Mesenchymal stem cell (in vitro differentiated cells and primary cell): Measurements from ENCODE around the gene RPA1.
A peak's percentile ranks its signal among the peaks of the same experiment; 100 is the strongest.

Source experiments
- DNase-seq: peaks from one replicate; pipeline ENCODE4 v3.0.0-alpha.2; 2013
- H2AFZ ChIP-seq: one replicate; pipeline ENCODE4 v1.6.1; 2013; ENCODE audit warnings: low read depth, mild to moderate bottlenecking, control low read depth, inconsistent platforms, low read length, moderate library complexity
- H2AK5ac ChIP-seq: 2 replicates; pipeline ENCODE4 v1.6.1; 2013; ENCODE audit warnings: low read length, moderate library complexity, mild to moderate bottlenecking, inconsistent platforms; ENCODE audit not compliant: severe bottlenecking
- H2BK120ac ChIP-seq: one replicate; pipeline ENCODE4 v1.6.1; 2013; ENCODE audit warnings: low read depth, mild to moderate bottlenecking, inconsistent platforms, low read length, moderate library complexity
- H2BK12ac ChIP-seq, 2 experiments: one replicate each; pipeline ENCODE4 v1.6.1; 2013; ENCODE audit warnings: inconsistent platforms in 2 of 2, low read length in 2 of 2, mild to moderate bottlenecking in 2 of 2, moderate library complexity in 2 of 2, control low read depth in 1 of 2
- H2BK15ac ChIP-seq: one replicate; pipeline ENCODE4 v1.6.1; 2013; ENCODE audit warnings: mild to moderate bottlenecking, low read depth, inconsistent platforms; ENCODE audit not compliant: poor library complexity, severe bottlenecking
- H2BK5ac ChIP-seq: 2 replicates; pipeline ENCODE4 v1.6.1; 2013; ENCODE audit warnings: low read depth, mild to moderate bottlenecking, low read length, control low read depth, inconsistent platforms; ENCODE audit not compliant: poor library complexity, severe bottlenecking
- H3K14ac ChIP-seq, 2 experiments: one replicate each; pipeline ENCODE4 v1.6.1; 2013; ENCODE audit warnings: inconsistent platforms in 2 of 2, low read length in 2 of 2, control low read depth in 1 of 2, mild to moderate bottlenecking in 1 of 2, moderate library complexity in 1 of 2
- H3K18ac ChIP-seq, 2 experiments: one replicate each; pipeline ENCODE4 v1.6.1; 2013; ENCODE audit warnings: inconsistent platforms in 2 of 2, low read length in 2 of 2, control low read depth in 1 of 2, low read depth in 1 of 2, mild to moderate bottlenecking in 1 of 2
- H3K23ac ChIP-seq, 2 experiments: one replicate each; pipeline ENCODE4 v1.6.1; 2013; ENCODE audit warnings: inconsistent platforms in 2 of 2, low read length in 2 of 2, mild to moderate bottlenecking in 2 of 2, moderate library complexity in 2 of 2, control low read depth in 1 of 2
- H3K27ac ChIP-seq: 2 replicates; pipeline ENCODE4 v1.5.1; 2013; ENCODE audit warnings: mild to moderate bottlenecking, moderate library complexity, low read length, control low read depth, inconsistent platforms; ENCODE audit not compliant: poor library complexity, severe bottlenecking
- H3K27me3 ChIP-seq, 2 experiments: 2 replicates each; pipeline versions ENCODE4 v1.6.1 to v1.7.0; 2013; ENCODE audit warnings: low read length in 2 of 2, mild to moderate bottlenecking in 2 of 2, moderate library complexity in 2 of 2, control low read depth in 1 of 2, inconsistent platforms in 1 of 2; ENCODE audit not compliant: control insufficient read depth in 1 of 2, insufficient read depth in 1 of 2
- H3K36me3 ChIP-seq, 2 experiments: 2 replicates each; pipeline versions ENCODE4 v1.6.1 to v1.7.0; 2013; ENCODE audit warnings: low read length in 2 of 2, control low read depth in 1 of 2, inconsistent platforms in 1 of 2, low read depth in 1 of 2, mild to moderate bottlenecking in 1 of 2; ENCODE audit not compliant: insufficient read depth in 2 of 2, control insufficient read depth in 1 of 2
- H3K4ac ChIP-seq, 2 experiments: one replicate each; pipeline ENCODE4 v1.6.1; 2013; ENCODE audit warnings: inconsistent platforms in 2 of 2, low read length in 2 of 2, mild to moderate bottlenecking in 2 of 2, moderate library complexity in 2 of 2, control low read depth in 1 of 2, low read depth in 1 of 2
- H3K4me1 ChIP-seq: 2 replicates; pipeline ENCODE4 v1.6.1; 2013; ENCODE audit warnings: low read depth, low read length, control low read depth; ENCODE audit not compliant: control insufficient read depth, insufficient read depth
- H3K4me2 ChIP-seq: 2 replicates; pipeline ENCODE4 v1.6.1; 2013; ENCODE audit warnings: low read length, mild to moderate bottlenecking, inconsistent platforms; ENCODE audit not compliant: poor library complexity, severe bottlenecking
- H3K4me3 ChIP-seq, 2 experiments: 2 replicates each; pipeline versions ENCODE4 v1.5.1 to v1.7.0; 2013; ENCODE audit warnings: low read length in 2 of 2, mild to moderate bottlenecking in 2 of 2, control low read depth in 1 of 2, low read depth in 1 of 2; ENCODE audit not compliant: insufficient read depth in 1 of 2
- H3K79me1 ChIP-seq: replicated peaks from 2 replicates; pipeline ENCODE4 v1.6.1; 2013; ENCODE audit warnings: mild to moderate bottlenecking, control low read depth, low read length, inconsistent platforms; ENCODE audit not compliant: poor library complexity, severe bottlenecking
- H3K9ac ChIP-seq: 2 replicates; pipeline ENCODE4 v1.7.0; 2013; ENCODE audit warnings: mild to moderate bottlenecking, low read length, moderate library complexity
- H3K9me3 ChIP-seq: 2 replicates; pipeline ENCODE4 v1.7.0; 2013; ENCODE audit warnings: mild to moderate bottlenecking, low read length; ENCODE audit not compliant: control insufficient read depth
- H4K8ac ChIP-seq: one replicate; pipeline ENCODE4 v1.6.1; 2013; ENCODE audit warnings: inconsistent platforms, mild to moderate bottlenecking, low read length, moderate library complexity
- H4K91ac ChIP-seq: one replicate; pipeline ENCODE4 v1.6.1; 2013; ENCODE audit warnings: mild to moderate bottlenecking, low read length, inconsistent platforms
- WGBS: methylation state at CpG from one replicate; pipeline ENCODE4 v1.1.7; 2013; ENCODE audit warnings: mixed read lengths; 5-methylcytosine and 5-hydroxymethylcytosine counted together

RPA1 gene

DNA sequence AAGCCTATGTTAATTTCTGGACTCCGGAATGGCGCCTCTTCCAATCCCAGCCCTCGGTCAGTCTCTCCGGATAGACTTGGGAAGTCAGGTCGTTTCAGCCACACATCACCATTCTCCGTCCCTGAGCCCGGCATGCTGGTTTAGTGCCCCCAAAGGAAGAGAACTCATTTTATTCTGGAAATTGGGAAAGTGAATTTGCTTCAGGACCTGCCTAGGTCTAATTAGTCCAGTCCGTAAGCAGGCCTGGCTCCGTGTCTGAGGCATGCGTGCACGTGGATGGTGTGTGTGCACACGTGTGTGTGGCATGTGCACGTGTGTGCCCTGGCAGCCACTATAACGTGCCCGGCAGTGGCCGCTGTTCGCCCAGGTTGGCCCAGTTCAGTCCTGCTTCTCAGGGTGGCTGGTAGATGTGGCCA is 77.4 kb downstream of the RPA1 start:
- Histone ChIP-seq H2BK12ac (no peak overlapping the region), H4K91ac (no peak overlapping the region), H3K27me3 (peaks cover 68 to 82% of the 10 kb centered on the region in 2 experiments), H3K18ac (no peak overlapping the region), H3K4ac (no peak overlapping the region), H3K27ac (no peak overlapping the region), H2AK5ac (no peak overlapping the region), H3K36me3 (no peaks in the 10 kb centered on the region), H3K9me3 (no peaks in the 10 kb centered on the region), H2BK15ac (no peak overlapping the region), H4K8ac (no peak overlapping the region), H2BK5ac (no peak overlapping the region), H2AFZ (no peak overlapping the region), H3K79me1 (no peaks in the 10 kb centered on the region), H3K4me1 (peaks cover 7% of the 10 kb centered on the region), H2BK120ac (no peak overlapping the region), H3K23ac (no peak overlapping the region), H3K4me3 (no peak overlapping the region), H3K4me2 (no peak overlapping the region), H3K14ac (no peak overlapping the region), H3K9ac (no peak overlapping the region)
- DNase-seq = no peak
- WGBS = 83% methylated on average over 13 of the region's 17 CpGs

DNA sequence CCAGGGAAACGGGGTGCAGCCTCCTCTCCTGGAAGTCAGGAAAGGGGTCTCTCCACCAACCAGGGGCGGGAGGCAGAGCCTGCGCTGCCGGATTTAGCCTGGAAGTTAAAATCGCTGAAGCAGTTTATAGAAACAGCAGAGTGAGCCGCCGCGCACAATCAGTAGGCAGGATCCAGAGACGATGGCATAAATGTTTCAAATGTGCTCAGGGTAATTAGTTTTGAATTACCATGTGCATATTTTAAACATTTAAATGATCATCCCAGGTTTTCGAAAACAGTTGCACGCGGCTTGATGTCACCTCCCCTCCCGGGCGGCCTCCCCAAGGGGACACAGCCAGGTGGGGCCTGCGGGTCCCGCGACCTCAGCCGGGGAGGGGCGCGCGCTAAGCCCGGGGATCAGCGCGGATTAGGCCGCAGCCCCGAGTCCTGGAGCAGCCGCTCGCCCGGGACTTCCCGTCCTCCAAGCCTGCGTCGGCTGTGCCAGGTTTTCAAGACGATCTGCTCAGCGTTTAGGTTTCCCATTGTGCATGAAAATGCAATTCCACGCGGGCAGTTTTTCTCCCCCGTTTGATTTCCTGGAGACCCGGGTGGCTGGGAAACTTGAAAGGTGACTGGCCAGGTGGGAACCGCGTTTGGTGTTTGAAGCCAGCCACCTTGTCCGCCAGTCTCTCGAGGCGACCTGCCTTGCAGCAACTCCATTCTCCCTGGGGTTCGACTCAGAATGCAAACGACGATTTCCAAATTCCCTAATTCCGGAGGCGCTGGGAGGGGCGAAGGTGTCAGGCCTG is 78.3 kb downstream of the RPA1 start:
- 16% methylated on average over 45 of the region's 49 CpGs for WGBS

DNA sequence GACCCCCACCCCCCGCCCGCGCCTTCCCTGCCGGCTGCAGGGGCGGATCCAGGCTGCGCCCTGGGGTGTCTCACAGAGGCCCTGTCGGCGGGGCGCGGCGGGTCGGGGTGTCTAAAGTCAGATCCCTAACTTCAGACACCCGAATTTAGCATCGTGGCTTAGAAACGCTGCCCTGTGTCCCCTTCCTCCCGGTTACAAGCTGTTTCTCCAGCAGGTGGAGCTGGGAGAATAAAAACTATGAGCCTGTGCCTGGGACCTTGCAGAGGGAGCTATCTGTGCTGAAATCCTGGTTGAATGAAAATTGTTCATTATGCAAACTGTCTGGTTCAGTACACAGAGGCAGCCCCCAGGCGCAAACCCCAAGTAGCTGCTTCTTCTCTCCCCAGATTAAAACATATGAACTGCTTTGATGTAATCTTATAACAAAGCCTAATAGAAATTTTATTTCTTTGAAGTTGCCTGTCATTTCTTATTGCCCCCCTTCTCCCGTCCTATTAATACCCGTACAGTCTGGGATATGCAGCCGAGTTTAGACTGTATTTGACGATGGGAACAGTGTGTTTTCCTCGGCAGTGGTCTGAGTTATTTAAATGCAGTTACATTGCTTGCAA is 79.0 kb downstream of the RPA1 start:
- no peak overlapping the region for H2BK5ac ChIP-seq
- no peak overlapping the region for H4K91ac ChIP-seq
- peak overlapping the region; percentile 31 to 71 for H3K4me3 ChIP-seq
- no peak overlapping the region for H3K14ac ChIP-seq
- H3K27me3 ChIP-seq = peaks cover 80 to 94% of the 10 kb centered on the region in 2 experiments
- H2AFZ ChIP-seq = no peak overlapping the region
- no peak overlapping the region for H3K27ac ChIP-seq
- H2BK12ac ChIP-seq = no peak overlapping the region
- no peaks in the 10 kb centered on the region for H3K9me3 ChIP-seq
- peaks cover 7% of the 10 kb centered on the region for H3K4me1 ChIP-seq
- H2BK15ac ChIP-seq = no peak overlapping the region
- H2BK120ac ChIP-seq = no peak overlapping the region
- H3K23ac ChIP-seq = peak overlapping the region in 1 of 2 experiments; percentile 77
- H3K36me3 ChIP-seq = no peaks in the 10 kb centered on the region
- no peak overlapping the region for H3K4ac ChIP-seq
- 13% methylated on average over 14 of the region's 22 CpGs for WGBS
- peak overlapping the region; percentile 82 for H3K4me2 ChIP-seq
- peak overlapping the region; percentile 36 for H3K9ac ChIP-seq
- no peak overlapping the region for H4K8ac ChIP-seq
- no peak overlapping the region for H3K18ac ChIP-seq
- H2AK5ac ChIP-seq = no peak overlapping the region
- H3K79me1 ChIP-seq = no peaks in the 10 kb centered on the region
- DNase-seq = peak; percentile 77

More for the DNA sequence above, 78.3 kb downstream of the RPA1 start:
- Histone ChIP-seq H3K27me3 (peaks cover 73 to 89% of the 10 kb centered on the region in 2 experiments), H3K4me1 (peaks cover 7% of the 10 kb centered on the region), H3K4ac (no peak overlapping the region), H3K9ac (peak overlapping the region; percentile 36), H3K18ac (no peak overlapping the region), H2AK5ac (no peak overlapping the region), H3K27ac (no peak overlapping the region), H3K4me3 (peak overlapping the region; percentile 36 to 71), H3K9me3 (no peaks in the 10 kb centered on the region), H3K36me3 (no peaks in the 10 kb centered on the region), H2BK12ac (no peak overlapping the region), H3K79me1 (no peaks in the 10 kb centered on the region), H2BK15ac (no peak overlapping the region), H2BK5ac (no peak overlapping the region), H4K91ac (no peak overlapping the region), H3K23ac (peak overlapping the region in 1 of 2 experiments; percentile 77), H4K8ac (no peak overlapping the region), H3K4me2 (peak overlapping the region; percentile 82), H3K14ac (no peak overlapping the region), H2AFZ (no peak overlapping the region), H2BK120ac (no peak overlapping the region)
- peak; percentile 32 for DNase-seq

DNA sequence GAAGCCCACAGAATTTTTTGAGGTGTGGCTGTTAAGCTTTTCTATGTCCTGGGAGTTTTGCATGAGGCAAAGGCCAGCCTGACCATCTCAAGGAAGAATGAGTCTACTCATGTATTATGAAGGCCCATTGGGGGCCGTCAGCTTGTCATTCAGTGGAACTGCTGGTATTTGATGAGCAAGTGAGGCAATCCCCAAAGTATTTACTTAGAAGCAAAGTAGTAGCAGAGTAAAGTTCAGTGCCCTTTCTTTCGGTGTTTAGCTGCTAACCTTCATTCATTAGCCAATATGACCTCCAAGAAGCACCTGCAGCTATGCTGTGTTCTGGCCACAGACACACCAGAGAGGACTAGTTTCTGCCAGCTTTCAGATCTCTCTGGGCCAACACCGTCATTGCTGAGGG is 80.2 kb downstream of the RPA1 start:
- no peak for DNase-seq
- H3K27me3 ChIP-seq = peaks cover 79 to 92% of the 10 kb centered on the region in 2 experiments
- no peak overlapping the region for H3K23ac ChIP-seq
- no peak overlapping the region for H4K91ac ChIP-seq
- no peak overlapping the region for H3K14ac ChIP-seq
- no peak overlapping the region for H2BK120ac ChIP-seq
- H3K36me3 ChIP-seq = no peaks in the 10 kb centered on the region
- no peak overlapping the region for H3K4me3 ChIP-seq
- no peak overlapping the region for H2AFZ ChIP-seq
- no peak overlapping the region for H2BK15ac ChIP-seq
- no peak overlapping the region for H3K9ac ChIP-seq
- peaks cover 7% of the 10 kb centered on the region for H3K4me1 ChIP-seq
- H3K79me1 ChIP-seq = no peaks in the 10 kb centered on the region
- no peak overlapping the region for H2BK12ac ChIP-seq
- H3K18ac ChIP-seq = no peak overlapping the region
- H3K4me2 ChIP-seq = no peak overlapping the region
- H4K8ac ChIP-seq = no peak overlapping the region
- H3K9me3 ChIP-seq = no peaks in the 10 kb centered on the region
- no peak overlapping the region for H3K4ac ChIP-seq
- H3K27ac ChIP-seq = no peak overlapping the region
- WGBS = 84% methylated on average over 3 of the region's 3 CpGs
- no peak overlapping the region for H2BK5ac ChIP-seq
- no peak overlapping the region for H2AK5ac ChIP-seq
